ES-I3 (cell line): ENCODE measurements around the gene VWA1.

Source experiments
- H3K36me3 ChIP-seq: 2 replicates; pipeline ENCODE4 v1.6.1; 2013; ENCODE audit warnings: mild to moderate bottlenecking, low read length, control low read depth, moderate library complexity; ENCODE audit not compliant: insufficient read depth
- H3K4me1 ChIP-seq: 2 replicates; pipeline ENCODE4 v1.6.1; 2013; ENCODE audit warnings: mild to moderate bottlenecking, control low read depth, low read length; ENCODE audit not compliant: insufficient read depth
- H3K9ac ChIP-seq: 2 replicates; pipeline ENCODE4 v1.6.1; 2013; ENCODE audit warnings: low read depth, mild to moderate bottlenecking, low read length, moderate library complexity
- H3K9me3 ChIP-seq: 2 replicates; pipeline ENCODE4 v1.6.1; 2013; ENCODE audit warnings: mild to moderate bottlenecking, low read length, moderate library complexity; ENCODE audit not compliant: control insufficient read depth, insufficient read depth

VWA1 gene, protein sequence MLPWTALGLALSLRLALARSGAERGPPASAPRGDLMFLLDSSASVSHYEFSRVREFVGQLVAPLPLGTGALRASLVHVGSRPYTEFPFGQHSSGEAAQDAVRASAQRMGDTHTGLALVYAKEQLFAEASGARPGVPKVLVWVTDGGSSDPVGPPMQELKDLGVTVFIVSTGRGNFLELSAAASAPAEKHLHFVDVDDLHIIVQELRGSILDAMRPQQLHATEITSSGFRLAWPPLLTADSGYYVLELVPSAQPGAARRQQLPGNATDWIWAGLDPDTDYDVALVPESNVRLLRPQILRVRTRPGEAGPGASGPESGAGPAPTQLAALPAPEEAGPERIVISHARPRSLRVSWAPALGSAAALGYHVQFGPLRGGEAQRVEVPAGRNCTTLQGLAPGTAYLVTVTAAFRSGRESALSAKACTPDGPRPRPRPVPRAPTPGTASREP

DNA sequence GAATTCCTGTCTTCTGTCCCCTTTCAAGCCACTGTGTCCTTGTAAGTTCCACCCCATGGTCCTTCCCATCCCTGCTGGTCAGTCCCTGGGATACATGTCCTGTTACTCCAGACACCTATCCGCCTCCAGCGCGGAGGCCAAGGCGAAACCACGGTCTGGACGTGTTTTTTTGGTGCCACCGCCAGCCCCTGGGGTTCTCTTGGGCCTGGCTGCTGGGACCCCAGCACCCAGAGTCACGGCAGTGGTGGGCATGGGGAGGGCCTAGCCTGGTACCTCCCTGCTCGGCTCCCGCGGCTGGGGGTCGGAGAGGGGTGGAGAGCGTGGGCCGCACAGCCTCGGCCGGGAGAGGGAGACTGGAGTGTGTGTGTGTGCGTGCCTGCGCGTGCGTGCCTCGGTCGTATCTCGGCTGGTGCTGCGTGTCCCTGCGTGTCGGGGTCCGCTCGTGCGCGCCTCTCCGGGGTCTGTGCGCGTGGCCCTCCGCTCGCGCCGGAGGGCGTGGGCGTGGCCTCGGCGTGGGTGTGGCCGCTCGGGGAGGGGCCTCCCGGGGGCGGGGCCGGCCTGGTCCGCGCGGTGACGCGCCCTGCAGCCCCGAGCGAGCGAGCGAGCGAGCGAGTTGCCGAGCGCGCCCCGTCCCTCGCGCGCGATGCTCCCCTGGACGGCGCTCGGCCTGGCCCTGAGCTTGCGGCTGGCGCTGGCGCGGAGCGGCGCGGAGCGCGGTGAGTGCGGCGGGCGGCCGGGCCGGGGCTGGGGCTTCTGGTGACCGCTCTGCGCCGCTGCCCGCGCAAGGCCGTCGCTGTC is at the start of gene VWA1:
Gene VWA1, plus strand, starts transcription at position 585 of the 798 bp plus-strand sequence. Its CDS starts 59 bp downstream, at position 644.
- Histone ChIP-seq H3K4me1 (peaks cover 24% of the 10 kb centered on the region), H3K9ac (peak within 1 kb of the TSS; percentile 48), H3K9me3 (no peaks in the 10 kb centered on the region), H3K36me3 (no peaks in the 10 kb centered on the region)

DNA sequence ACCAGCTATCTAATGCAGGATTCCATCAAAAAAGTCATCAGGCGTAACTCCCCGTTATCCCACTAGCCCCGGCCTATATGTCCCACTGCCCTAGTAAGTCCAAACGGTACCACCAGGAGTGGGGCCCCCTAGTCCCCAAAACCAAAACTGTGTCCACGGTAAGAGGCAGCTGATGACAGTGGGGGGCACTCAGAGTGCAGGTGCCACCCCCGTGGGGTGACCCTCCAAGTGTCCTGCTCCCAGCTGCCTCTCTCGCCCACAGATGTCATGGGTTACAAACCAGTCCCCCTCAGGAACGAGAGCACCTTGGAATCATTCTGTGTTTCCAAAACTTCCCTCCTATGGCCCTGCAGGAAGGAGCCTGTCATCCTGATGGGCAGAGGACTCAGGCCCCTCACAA is 49.6 kb upstream of the VWA1 start:
- Histone ChIP-seq H3K4me1 (no peaks in the 10 kb centered on the region), H3K36me3 (peaks cover 36% of the 10 kb centered on the region), H3K9ac (no peak overlapping the region), H3K9me3 (no peaks in the 10 kb centered on the region)

DNA sequence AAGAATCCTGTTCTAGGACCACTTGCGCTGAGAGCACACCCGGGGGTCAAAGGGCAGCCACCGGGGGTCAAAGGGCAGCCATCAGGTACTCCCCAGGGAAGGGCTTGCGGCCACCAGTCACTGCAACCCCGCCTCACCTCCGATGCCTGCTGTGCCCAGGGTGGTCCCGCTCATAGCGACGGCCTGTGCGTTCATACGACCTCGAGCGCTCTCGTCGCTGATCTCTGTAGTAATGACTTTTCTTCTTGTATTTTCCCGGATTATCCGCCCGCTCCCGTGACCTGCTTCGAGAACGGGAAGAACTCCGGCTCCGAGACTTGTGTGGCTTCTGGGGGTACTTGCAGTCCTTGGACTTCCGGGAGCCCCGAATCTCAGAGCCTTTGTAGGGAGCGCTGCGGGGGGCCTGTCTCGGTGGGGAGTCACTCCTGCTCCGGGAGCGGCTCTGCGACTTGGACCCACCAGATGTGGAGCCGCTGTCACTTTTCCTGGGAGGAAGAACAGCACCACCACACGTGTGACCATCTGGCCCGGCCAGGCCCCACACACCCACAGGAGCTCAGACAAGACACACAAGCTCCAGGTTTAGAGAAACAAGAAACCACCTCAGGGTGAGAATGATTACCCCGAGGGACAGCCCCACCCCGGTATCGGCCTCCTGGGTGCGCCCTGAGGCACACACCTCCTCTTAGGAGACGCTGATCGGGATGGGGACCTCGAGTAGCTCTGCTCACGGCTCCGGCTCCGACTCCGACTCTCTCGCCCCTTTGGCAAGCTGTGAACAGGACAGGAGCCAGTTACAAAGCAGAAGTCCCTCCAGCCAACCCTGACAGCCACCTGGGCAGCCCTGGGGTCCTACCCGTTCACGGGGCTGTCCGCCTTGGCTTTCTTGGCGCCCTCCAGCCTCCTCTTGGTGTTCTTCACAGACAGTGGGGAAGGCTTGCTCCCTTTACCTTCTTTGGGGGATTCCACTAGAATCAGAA is 48.1 kb upstream of the VWA1 start:
- no peak overlapping the region for H3K9ac ChIP-seq
- no peaks in the 10 kb centered on the region for H3K4me1 ChIP-seq
- peaks cover 48% of the 10 kb centered on the region for H3K36me3 ChIP-seq
- no peaks in the 10 kb centered on the region for H3K9me3 ChIP-seq

DNA sequence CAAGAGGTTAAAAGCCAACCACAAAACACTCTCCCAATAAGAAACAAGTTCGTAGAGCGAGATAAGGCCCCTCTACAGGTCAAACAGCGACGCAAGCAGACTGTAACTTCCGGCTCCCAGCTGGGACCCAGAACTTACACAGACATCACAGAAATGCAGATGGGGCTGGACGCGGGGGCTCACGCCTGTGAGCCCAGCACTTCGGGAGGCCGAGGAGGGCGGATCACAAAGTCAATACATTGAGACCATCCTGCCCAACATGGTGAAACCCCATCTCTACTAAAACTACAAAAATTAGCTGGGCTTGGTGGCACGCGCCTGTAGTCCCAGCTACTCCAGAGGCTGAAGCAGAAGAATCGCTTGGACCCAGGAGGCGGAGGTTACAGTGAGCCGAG is 47.4 kb upstream of the VWA1 start:
- H3K36me3 ChIP-seq: peaks cover 54% of the 10 kb centered on the region

DNA sequence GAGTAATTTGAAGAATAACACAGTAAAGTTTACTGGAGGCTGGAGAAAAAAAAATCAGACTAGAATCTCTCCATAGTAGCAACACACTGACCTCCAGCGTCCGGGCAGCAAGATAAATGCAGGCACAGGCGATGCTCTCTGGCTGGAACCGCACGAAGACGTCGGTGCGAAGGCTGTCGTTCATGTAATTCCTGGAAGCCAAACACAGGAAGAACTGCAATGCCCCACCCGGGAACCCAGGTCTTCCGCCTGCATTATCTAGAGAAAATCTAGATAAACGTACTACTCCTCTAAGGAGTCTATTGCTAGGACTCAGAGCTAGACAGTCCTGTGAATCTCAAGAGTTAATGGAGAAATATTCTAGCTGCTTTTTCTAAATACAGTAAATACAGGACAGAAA is 44.8 kb upstream of the VWA1 start:
- H3K36me3 ChIP-seq: peaks cover 72% of the 10 kb centered on the region
- H3K4me1 ChIP-seq: no peaks in the 10 kb centered on the region
- H3K9me3 ChIP-seq: no peaks in the 10 kb centered on the region
- H3K9ac ChIP-seq: no peak overlapping the region

More for the DNA sequence above, 47.4 kb upstream of the VWA1 start:
- H3K9ac ChIP-seq: no peak overlapping the region
- H3K9me3 ChIP-seq: no peaks in the 10 kb centered on the region
- no peaks in the 10 kb centered on the region for H3K4me1 ChIP-seq

DNA sequence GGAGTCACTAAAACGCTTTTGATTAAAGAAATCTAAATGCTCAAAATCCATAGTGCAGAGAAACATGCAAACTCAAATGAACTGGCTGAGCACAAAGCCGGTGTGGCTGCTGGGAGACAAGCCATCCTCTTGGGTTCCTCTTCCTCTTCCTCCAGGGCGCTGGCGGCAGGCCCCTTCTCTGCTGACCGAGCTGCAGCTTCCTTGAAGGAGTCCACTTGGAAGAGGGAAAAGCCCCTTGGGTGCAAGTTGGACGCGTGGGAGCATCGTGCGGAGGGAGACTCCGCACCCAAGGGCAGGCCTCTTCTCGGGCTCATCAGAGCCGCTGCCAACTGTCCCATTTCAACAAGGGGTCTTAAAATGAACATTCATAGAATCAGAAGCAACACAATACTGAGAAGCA is 44.3 kb upstream of the VWA1 start:
- H3K9ac ChIP-seq: no peak overlapping the region

DNA sequence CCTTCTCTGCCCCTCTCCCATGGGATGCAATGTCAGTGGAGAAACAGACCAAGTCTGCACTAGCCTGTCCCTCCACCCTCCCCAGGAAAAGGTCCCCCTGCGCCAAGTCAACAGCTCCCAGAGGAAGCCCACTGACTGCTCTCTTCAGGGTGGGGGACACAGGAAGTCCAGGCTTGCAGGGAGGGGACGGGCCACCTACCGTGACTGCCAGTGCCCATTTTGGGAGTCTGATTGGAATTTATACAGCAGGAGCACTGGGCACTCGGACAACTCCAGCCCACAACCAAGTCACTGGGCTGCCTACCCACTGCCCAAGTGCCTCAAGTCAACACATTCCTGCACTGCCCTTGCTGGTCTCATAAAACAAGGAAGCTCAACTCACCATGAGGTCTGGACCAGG is 42.5 kb upstream of the VWA1 start:
- peaks cover under 1% of the 10 kb centered on the region; the same call in 1 of the 2 replicates for H3K4me1 ChIP-seq
- H3K36me3 ChIP-seq: peaks cover 69% of the 10 kb centered on the region
- no peaks in the 10 kb centered on the region for H3K9me3 ChIP-seq
- no peak overlapping the region for H3K9ac ChIP-seq

More for the DNA sequence above, 44.3 kb upstream of the VWA1 start:
- H3K9me3 ChIP-seq: no peaks in the 10 kb centered on the region
- H3K4me1 ChIP-seq: no peaks in the 10 kb centered on the region
- peaks cover 70% of the 10 kb centered on the region for H3K36me3 ChIP-seq

DNA sequence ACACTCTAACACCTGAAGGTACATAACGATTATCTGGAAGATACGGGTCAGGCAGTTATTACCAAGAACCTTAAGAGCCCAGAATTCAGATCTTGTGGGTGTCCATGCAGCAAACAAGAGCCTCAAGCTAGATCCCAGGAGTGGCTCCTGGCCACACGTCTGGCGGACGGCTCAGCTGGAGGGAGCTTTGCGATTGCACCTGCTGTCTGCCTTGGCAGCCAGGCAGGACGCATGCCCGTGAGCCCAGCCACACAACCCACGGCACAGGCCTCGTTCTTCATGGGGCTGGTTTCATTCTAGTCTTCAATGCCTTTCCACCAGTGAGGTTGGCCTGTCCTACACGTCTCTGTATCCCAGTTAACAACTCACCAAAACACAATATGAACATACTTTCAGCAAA is 42.1 kb upstream of the VWA1 start:
- peaks cover 72% of the 10 kb centered on the region for H3K36me3 ChIP-seq
- no peaks in the 10 kb centered on the region for H3K9me3 ChIP-seq
- no peak overlapping the region for H3K9ac ChIP-seq
- peaks cover 4% of the 10 kb centered on the region; the same call in 1 of the 2 replicates for H3K4me1 ChIP-seq

DNA sequence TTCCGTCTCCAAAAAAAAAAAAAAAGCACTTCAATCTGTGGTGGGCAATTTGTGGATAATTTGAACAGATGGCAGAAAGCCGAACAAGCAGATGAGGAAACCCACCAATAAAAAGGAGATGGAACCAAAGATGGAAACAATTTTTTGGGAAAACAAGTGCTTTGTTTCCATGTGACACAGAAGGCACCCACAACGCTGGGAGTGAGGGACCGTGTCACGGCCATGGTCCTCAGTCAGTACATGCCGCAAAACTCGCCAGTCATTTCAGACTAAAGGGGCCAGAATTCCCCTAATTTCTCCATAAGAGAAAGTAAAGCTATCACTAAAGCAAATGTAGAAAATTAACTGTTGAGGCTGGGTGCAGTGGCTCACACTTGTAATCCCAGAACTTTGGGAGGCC is 41.4 kb upstream of the VWA1 start:
- H3K9ac ChIP-seq: no peak overlapping the region
- H3K4me1 ChIP-seq: peaks cover 4% of the 10 kb centered on the region; the same call in 1 of the 2 replicates
- H3K36me3 ChIP-seq: peaks cover 69% of the 10 kb centered on the region
- H3K9me3 ChIP-seq: no peaks in the 10 kb centered on the region

DNA sequence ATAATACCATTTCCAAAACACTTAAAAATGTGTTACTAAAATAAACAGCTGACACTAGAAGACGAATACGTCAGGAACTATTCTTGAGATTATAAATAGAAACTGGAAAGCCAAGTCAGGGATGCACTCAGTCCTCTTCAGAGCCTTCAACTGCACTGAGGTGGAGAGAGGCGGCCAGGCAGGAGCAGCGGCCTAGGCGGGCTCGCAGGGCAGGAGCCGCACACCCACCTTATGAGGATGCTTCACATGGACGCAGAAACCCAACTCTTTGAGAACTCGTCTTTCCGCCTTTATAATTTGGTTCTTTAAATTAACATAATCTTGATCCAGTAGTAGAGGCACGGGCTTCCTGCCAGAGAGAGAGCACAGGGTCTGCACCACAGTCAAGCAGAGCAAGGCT is 40.3 kb upstream of the VWA1 start:
- Histone ChIP-seq H3K9ac (no peak overlapping the region), H3K9me3 (no peaks in the 10 kb centered on the region), H3K36me3 (peaks cover 58% of the 10 kb centered on the region), H3K4me1 (peaks cover 4% of the 10 kb centered on the region; the same call in 1 of the 2 replicates)

DNA sequence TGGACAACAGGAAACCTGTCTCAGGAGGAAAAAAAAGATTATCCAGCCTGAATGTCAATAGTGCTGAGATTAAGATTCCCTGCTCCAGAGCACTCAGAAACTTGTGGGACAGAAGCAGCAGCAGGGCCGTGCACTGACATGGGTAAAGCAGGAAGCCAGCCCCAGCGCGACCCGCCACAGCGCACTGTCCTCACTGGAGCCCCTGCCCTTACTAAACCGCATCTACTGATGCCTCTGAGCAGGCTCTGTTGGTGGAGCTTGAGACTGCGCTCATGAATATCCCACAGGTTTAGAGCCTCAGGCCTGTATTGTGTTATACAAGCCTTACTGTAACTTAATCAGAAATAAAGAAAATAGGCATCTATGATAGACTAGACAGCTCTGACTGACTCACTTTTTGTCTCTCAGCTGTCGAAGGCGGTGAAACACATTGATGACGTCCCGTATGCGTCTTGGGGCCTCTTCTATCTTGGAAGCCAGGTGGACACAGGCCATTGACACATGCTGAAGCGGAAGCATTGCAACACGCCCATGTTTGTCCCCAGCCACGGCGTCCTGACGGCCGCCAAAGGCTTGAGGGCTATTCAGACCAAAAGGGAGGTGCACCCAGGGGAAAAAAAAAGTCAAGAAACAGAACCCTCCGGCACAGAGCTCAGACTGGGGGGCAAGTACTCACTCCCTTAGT is 37.5 kb upstream of the VWA1 start:
- no peaks in the 10 kb centered on the region for H3K9me3 ChIP-seq
- H3K4me1 ChIP-seq: peaks cover 4% of the 10 kb centered on the region; the same call in 1 of the 2 replicates
- peak overlapping the region; percentile 76 for H3K9ac ChIP-seq
- H3K36me3 ChIP-seq: peaks cover 37% of the 10 kb centered on the region

DNA sequence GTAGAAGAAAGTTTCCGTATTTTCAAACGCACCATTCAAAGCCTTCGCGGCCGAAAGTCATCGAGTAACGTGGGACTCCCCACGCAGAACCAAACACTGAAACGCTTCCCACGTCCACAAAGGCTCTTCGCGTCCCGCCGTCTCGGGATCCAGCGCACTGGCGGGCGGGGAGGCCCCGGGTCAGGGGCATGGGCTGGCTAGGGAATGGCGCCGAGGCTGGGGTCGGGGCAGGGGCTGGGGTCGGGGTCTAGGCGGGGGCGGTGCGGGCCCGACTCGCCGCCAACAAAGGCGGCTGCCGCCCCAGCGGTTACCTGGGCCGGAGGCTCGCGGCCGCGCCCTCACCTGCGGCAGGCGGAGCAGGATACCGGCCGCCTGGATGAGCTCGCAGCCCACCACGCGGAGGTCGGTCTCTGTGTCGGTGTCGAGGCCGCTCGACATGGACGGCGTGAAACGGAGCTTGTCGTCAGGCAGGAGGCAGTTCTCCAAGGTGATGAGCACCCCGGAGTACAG is 36.8 kb upstream of the VWA1 start:
- H3K4me1 ChIP-seq: peaks cover 4% of the 10 kb centered on the region; the same call in 1 of the 2 replicates
- peaks cover 34% of the 10 kb centered on the region for H3K36me3 ChIP-seq
- H3K9me3 ChIP-seq: no peaks in the 10 kb centered on the region
- peak overlapping the region; percentile 76 for H3K9ac ChIP-seq

DNA sequence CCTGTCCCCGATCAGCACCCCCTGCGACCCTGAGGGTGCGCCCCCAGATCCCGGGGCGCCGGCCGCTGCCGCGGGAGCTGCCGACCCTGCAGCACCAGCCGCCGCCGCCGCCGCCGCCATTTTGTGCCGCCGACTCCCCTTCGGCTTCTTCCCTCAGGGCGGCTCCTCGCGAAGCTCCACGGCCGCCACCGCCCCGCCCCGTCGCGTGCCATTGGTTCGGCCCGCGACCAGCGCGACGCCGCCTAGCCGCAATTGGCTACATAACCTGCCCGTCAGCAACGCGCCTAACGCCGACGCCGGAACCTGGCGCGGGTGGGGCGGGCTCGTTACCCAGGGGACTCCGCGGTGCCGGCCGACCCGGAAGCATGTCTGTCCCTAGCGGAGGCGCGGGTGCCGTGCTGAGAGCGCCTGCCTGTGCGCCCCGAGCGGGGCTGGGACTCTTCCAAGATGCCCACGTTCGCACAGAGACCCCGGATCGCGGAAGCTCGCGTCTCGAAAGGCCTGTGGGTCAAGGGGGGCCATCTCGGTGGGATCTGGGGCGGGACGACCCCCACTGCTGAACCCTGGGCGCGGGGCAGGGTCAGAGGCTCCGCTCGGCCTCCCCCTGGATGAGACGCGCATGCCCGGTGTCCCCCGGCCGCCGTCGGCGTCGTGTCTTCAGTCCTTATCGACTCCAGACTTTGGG is 36.2 kb upstream of the VWA1 start, which contains the start of gene CCNL2:
Gene CCNL2, minus strand, starts transcription at position 149 of the 685 bp plus-strand sequence. Its CDS starts 29 bp downstream, at position 120.
- H3K9me3 ChIP-seq: no peaks in the 10 kb centered on the region

More for the DNA sequence above, 36.2 kb upstream of the VWA1 start, which contains the start of gene CCNL2:
- Histone ChIP-seq H3K36me3 (peaks cover 32% of the 10 kb centered on the region), H3K4me1 (peaks cover 4% of the 10 kb centered on the region; the same call in 1 of the 2 replicates), H3K9ac (peak within 1 kb of the TSS; percentile 76)
